Endothelial cell of umbilical vein (primary cell): Measurements from ENCODE around the gene POLE. TPM values are rescaled to one million over a fixed set of nuclear protein-coding genes. Genes with fewer than 3 reads are reported as not detected.

Experiments used
- BruUV-seq: library from RNA; stranded (reverse); fragments of 400-500 nt; replicated peaks from 2 replicates; lab custom pipeline; 2021; lab: Mats Ljungman, UMichigan
- CTCF ChIA-PET: fragments of 300-600, 350-600 bp; sonication (Branson Sonifier 250); formaldehyde crosslinking; loops from one replicate; lab custom pipeline; 2021; ENCODE audit warnings: antibody characterized with exemption, inconsistent platforms; lab: Charles Lee
- POLR2A ChIA-PET: fragments of 300-600, 350-600 bp; sonication (Branson Sonifier 250); formaldehyde crosslinking; loops from one replicate; lab custom pipeline; 2021; ENCODE audit warnings: antibody characterized with exemption, inconsistent platforms; lab: Charles Lee
- DNase-seq: peaks from one replicate; pipeline ENCODE4 v3.0.0-alpha.2; 2011; ENCODE audit warnings: low read depth, low spot score
- FAIRE-seq: peaks from 2 replicates; lab custom pipeline; 2011; peaks lifted over from hg19 to GRCh38; lab: Jason Lieb, UNC
- H2AFZ ChIP-seq: 2 replicates; pipeline ENCODE4 v1.6.0; 2012; ENCODE audit warnings: low read depth, low read length, control low read depth, inconsistent platforms
- H3K27ac ChIP-seq: 2 replicates; pipeline ENCODE4 v1.5.1; 2011; ENCODE audit warnings: low read depth, mild to moderate bottlenecking, control low read depth, low read length, moderate library complexity; ENCODE audit not compliant: insufficient read depth
- H3K27me3 ChIP-seq, 2 experiments: 2 replicates each; pipeline versions ENCODE4 v1.6.0 to v1.6.1; 2011; ENCODE audit warnings: low read length in 2 of 2, mixed read lengths in 1 of 2; ENCODE audit not compliant: control insufficient read depth in 2 of 2, insufficient read depth in 2 of 2
- H3K36me3 ChIP-seq, 2 experiments: 2 replicates in 1 of 2; 3 replicates in 1 of 2; pipeline ENCODE4 v1.5.1; 2011; ENCODE audit warnings: low read length in 2 of 2, mild to moderate bottlenecking in 1 of 2, moderate library complexity in 1 of 2; ENCODE audit not compliant: control insufficient read depth in 2 of 2, insufficient read depth in 2 of 2; ENCODE audit errors: extremely low read depth in 1 of 2
- H3K4me1 ChIP-seq: 3 replicates; pipeline ENCODE4 v1.5.1; 2011; ENCODE audit warnings: mild to moderate bottlenecking, low read length; ENCODE audit not compliant: control insufficient read depth, insufficient read depth; ENCODE audit errors: extremely low read depth
- H3K4me2 ChIP-seq: 2 replicates; pipeline ENCODE4 v1.6.1; 2011; ENCODE audit warnings: low read length, control low read depth, mixed read lengths; ENCODE audit not compliant: insufficient read depth
- H3K4me3 ChIP-seq, 3 experiments: fragments of 200-600 bp in 1 of 3; sonication (generic), shearing (Covaris generic) in 1 of 3; replicated peaks in 1 of 3; 2 replicates each; pipeline ENCODE4 v1.5.1; 2011 to 2016; ENCODE audit warnings: control low read depth in 3 of 3, low read length in 3 of 3, mild to moderate bottlenecking in 2 of 3, inconsistent platforms in 1 of 3, low read depth in 1 of 3, moderate library complexity in 1 of 3; ENCODE audit not compliant: insufficient read depth in 1 of 3
- H3K79me2 ChIP-seq: 2 replicates; pipeline ENCODE4 v1.6.0; 2012; ENCODE audit warnings: low read length, inconsistent platforms; ENCODE audit not compliant: control insufficient read depth, insufficient read depth
- H3K9ac ChIP-seq: replicated peaks from 2 replicates; pipeline ENCODE3; 2011; ENCODE audit warnings: low read length, control low read depth; ENCODE audit not compliant: insufficient read depth; ENCODE audit errors: extremely low read depth
- H3K9me1 ChIP-seq: replicated peaks from 3 replicates; pipeline ENCODE4 v1.6.0; 2011; ENCODE audit warnings: mild to moderate bottlenecking, low read length; ENCODE audit not compliant: control insufficient read depth, insufficient read depth; ENCODE audit errors: extremely low read depth
- H3K9me3 ChIP-seq: replicated peaks from 2 replicates; pipeline ENCODE4 v1.5.1; 2012; ENCODE audit warnings: low read length, inconsistent platforms; ENCODE audit not compliant: control insufficient read depth, insufficient read depth
- H4K20me1 ChIP-seq: replicated peaks from 2 replicates; pipeline ENCODE3; 2011; ENCODE audit warnings: mild to moderate bottlenecking, low read length; ENCODE audit not compliant: control insufficient read depth, insufficient read depth; ENCODE audit errors: extremely low read depth
- CTCF ChIP-seq, 2 donors: IDR thresholded peaks; 1 replicate in 1 of 2; 2 replicates in 1 of 2; pipeline ENCODE4 v1.5.1; 2011; ENCODE audit warnings: low read length in 2 of 2, mild to moderate bottlenecking in 2 of 2, moderate library complexity in 2 of 2, control low read depth in 1 of 2, inconsistent platforms in 1 of 2, low read depth in 1 of 2; ENCODE audit not compliant: insufficient read depth in 1 of 2; ENCODE audit errors: extremely low read depth in 1 of 2
- EZH2 ChIP-seq: IDR thresholded peaks from 2 replicates; pipeline ENCODE4 v1.6.1; 2012; ENCODE audit warnings: borderline replicate concordance, low read depth, mild to moderate bottlenecking, moderate library complexity, low read length, inconsistent platforms; ENCODE audit not compliant: severe bottlenecking
- FOS ChIP-seq: IDR thresholded peaks from 2 replicates; pipeline ENCODE4 v1.6.1; 2011; ENCODE audit warnings: mild to moderate bottlenecking, low read length, moderate library complexity, borderline replicate concordance; ENCODE audit not compliant: insufficient read depth
- GATA2 ChIP-seq: IDR thresholded peaks from 2 replicates; pipeline ENCODE4 v1.7.0; 2011; ENCODE audit warnings: low read depth, mild to moderate bottlenecking, moderate library complexity, mixed read lengths, low read length; ENCODE audit not compliant: insufficient read length, insufficient read depth
- JUN ChIP-seq: IDR thresholded peaks from 2 replicates; pipeline ENCODE4 v1.6.1; 2011; ENCODE audit warnings: borderline replicate concordance, low read depth; ENCODE audit not compliant: insufficient read length, insufficient read depth
- MYC ChIP-seq: IDR thresholded peaks from one replicate; pipeline ENCODE4 v1.6.1; 2011; ENCODE audit warnings: mild to moderate bottlenecking, low read depth, low read length
- POLR2A ChIP-seq: IDR thresholded peaks from 2 replicates; pipeline ENCODE4 v1.6.1; 2012; ENCODE audit warnings: low read depth, mild to moderate bottlenecking, control low read depth, low read length
- POLR2AphosphoS5 ChIP-seq: IDR thresholded peaks from 2 replicates; pipeline ENCODE4 v1.6.1; 2012; ENCODE audit warnings: low read depth, mild to moderate bottlenecking, control low read depth, low read length, moderate library complexity; ENCODE audit not compliant: insufficient read depth
- dilution Hi-C: fragments of 300-500 bp; cut with MboI; formaldehyde crosslinking; loops from one replicate; pipeline ENCODE4 v1.15.0; 2019; ENCODE audit warnings: low sequenced_read_pairs; ENCODE audit not compliant: extremely low pct_ligation_motif_present
- intact Hi-C: fragments of 100-400 bp; cut with micrococcal nuclease; formaldehyde crosslinking; loops from one replicate; pipeline ENCODE4 v1.10.0; 2022
- polyA plus RNA-seq, 4 experiments: library from polyadenylated mRNA; depleted of rRNA in 3 of 4; stranded (reverse) in 3 of 4; unstranded in 1 of 4; fragments of >200 nt; gene quantifications; 2 replicates each; pipeline versions ENCODE4 v1.2.1 to v1.2.3, GENCODE V29; 2011 to 2012; ENCODE audit warnings: missing spikeins in 1 of 4
- total RNA-seq: library from RNA; stranded (reverse); gene quantifications from 2 replicates; pipeline ENCODE4 v1.2.3, GENCODE V29; 2021
- TF ChIP-seq, protein P1 (sequence below): IDR thresholded peaks from 2 replicates; pipeline ENCODE4 v1.6.1; 2011; ENCODE audit not compliant: insufficient read depth, insufficient read length

The POLE gene
- total and polyA plus RNA-seq, 2 donors (not counting 3 experiments of a cell fraction or from before 2014, with no cell fraction given) = 22.9 to 82.7 TPM

GRCh38 chr12:132621657-132622435 is 65.3 kb downstream of the POLE start:
- H4K20me1 ChIP-seq = no peaks in the 10 kb centered on the region
- ChIA-PET POLR2A (no interaction called here), CTCF (interaction anchor here (1.3 to 1.6 kb wide), 2 partner anchors 13 to 17 kb away, joined by 3 read pairs; no protein-coding TSS in a partner anchor)
- H3K4me3 ChIP-seq = no peak overlapping the region
- BruUV-seq = no TSS peak
- peaks cover 18 to 19% of the 10 kb centered on the region in 2 experiments for H3K27me3 ChIP-seq
- no peaks in the 10 kb centered on the region for H3K4me1 ChIP-seq
- peaks cover 0 to 8% of the 10 kb centered on the region in 2 experiments for H3K36me3 ChIP-seq
- no peak for FAIRE-seq
- intact Hi-C loops (no loop called here), dilution Hi-C loops (no loop called here)
- no peaks in the 10 kb centered on the region for H3K9me1 ChIP-seq
- H3K27ac ChIP-seq = no peak overlapping the region
- H3K9ac ChIP-seq = no peak overlapping the region
- peaks cover 3% of the 10 kb centered on the region for H3K9me3 ChIP-seq
- no peak overlapping the region for H2AFZ ChIP-seq
- H3K79me2 ChIP-seq = no peaks in the 10 kb centered on the region
- no peak for DNase-seq
- TF ChIP-seq EZH2 (no peak), MYC (no peak), POLR2AphosphoS5 (no peak), POLR2A (no peak), GATA2 (no peak), FOS (no peak), JUN (no peak), CTCF (IDR thresholded peaks at IDR 0.05; ENCODE audit: extremely low read depth in 1 of 2, insufficient read depth in 1 of 2, low read depth in 1 of 2, low read length in 2 of 2) (no peak)
- TF ChIP-seq, protein P1, sequence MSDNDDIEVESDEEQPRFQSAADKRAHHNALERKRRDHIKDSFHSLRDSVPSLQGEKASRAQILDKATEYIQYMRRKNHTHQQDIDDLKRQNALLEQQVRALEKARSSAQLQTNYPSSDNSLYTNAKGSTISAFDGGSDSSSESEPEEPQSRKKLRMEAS = no peak
- no peak overlapping the region for H3K4me2 ChIP-seq
